Activated T-helper 9 cell treated with anti-CD3 and anti-CD28 coated beads, Interleukin-2, amount 50 U/mL, for 16 hours (primary cell): Measurements from ENCODE around the gene CCDC158.
"Not testable (repeated sequence)": the region's sequence is repeated elsewhere in the genome, so short reads cannot be mapped to it uniquely, and the experiment has no call there.

Experiments used
- DNase-seq: peaks from one replicate; pipeline ENCODE4 v3.0.0-alpha.2; 2020; ENCODE audit warnings: low read depth

The CCDC158 gene

DNA sequence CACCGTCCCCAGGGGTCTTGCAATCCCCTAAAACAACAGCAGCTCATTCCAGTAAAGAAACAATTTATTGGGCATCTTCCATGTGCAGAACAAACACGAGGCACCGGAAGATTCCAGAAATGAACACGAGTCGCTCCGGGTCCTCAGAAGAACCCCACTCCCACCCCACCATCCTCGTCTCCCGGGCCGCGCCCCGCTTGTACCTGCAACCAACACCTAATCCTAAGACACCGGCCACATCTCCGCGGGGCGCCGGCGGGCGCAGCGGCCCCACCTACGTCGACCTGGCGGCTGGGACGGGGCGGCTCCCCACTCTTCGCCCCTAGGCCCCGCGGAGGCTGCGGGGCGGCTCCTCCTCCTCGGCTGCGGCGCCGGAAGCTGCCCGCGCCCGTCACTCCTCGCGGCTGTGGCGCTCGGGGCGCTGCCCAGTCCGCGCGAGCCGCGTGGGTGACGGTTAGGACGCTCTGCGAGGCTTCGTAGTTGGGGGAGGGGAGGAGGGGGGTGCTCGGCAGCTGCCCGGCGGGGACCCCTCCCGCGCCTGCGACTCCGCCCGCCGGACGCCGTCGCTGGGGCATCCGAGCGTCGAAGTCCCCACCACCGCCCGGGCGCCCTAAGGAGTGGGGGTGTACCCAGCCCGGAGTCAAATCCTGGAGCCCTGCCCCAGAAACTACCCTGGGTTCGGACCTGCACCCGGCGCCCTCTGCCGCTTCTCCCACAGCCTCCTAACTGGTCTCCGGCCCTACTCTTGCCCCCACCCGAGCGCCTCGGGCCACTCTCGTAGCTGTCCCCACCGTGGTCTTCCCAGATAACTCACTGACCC is at the start of gene CCDC158:
Gene CCDC158 (minus strand): TSS at position 380 of the 820 bp plus-strand sequence. CDS start 17,934 bp downstream, outside the sequence.
- DNase-seq: no peak

DNA sequence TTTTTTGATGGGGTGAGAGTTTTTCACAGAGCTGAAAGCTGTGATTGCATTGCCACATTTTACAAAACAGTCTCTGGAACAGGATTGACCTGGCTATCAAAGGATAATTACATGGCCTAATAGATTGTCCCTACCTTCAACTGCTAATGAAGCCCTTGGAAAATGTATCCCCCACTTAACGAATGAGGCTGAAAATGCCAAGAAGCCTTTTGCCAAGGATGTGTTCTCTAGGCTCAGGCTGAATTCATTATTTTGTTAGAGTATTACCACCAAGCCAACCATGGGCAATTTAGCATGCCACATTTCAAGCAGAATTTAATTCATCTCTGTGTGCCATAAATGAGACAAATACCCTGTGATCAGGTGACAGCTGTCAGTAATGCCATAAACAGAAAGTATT is 49.6 kb upstream of the CCDC158 start:
- DNase-seq: no peak

DNA sequence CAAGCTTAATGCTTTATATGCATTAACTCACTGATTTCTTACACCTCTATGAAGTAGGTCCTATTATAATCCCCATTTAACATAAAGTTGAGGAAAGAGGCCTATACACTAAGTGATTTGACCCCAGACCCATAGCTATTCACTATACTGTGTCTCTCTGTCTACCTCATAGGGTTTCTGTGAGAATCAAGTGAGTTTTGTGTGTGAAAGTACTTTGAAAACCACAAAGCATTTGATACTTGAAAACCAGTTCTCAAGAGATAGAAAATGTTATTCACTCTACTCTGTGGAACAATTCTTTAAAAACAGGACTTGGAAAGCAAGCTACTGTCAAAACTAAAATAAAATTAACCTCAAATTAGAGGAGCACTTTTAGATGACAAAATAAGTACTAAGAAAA is 49.1 kb upstream of the CCDC158 start:
- DNase-seq: no peak

DNA sequence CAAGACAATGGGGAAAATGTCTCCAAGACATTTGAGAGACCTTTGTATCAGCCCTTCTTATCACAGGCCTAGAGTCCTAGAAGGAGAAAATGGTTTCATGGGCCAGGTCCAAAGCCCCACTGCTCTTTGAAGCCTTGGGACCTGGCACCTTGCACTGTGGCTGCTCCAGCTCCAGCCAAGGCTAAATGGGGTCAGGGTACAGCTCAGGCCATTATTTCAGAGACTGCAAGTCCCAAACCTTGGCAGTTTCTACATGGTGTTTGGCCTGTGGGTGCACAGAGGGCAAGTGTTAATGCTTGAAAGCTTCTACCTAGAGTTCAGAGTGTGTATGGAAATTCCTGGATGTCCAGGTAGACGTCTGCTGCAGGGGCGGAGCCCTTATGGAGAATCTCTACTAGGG is 42.6 kb upstream of the CCDC158 start:
- no peak for DNase-seq

- DNase-seq: no peak
These were observed 38.4 kb upstream of the CCDC158 start for GRCh38 chr4:76459291-76459723.

- no peak for DNase-seq
These were observed 37.9 kb upstream of the CCDC158 start for GRCh38 chr4:76458825-76459224.

GRCh38 chr4:76458297-76458696 is 37.4 kb upstream of the CCDC158 start:
- DNase-seq: no peak

DNA sequence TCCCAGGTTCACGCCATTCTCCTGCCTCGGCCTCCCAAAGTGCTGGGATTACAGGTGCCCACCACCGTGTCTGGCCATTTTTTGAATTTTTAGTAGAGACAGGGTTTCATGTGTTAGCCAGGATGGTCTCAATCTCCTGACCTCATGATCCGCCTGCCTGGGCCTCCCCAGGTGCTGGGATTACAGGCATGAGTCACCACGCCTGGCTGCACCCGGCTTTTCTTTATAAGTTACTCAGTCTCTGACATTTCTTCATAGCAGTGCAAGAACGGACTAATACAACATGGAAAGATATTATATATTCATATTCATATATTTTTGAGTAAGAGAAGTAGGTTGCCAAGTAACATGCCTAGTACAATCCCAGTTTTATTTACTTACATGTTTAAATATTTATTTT is 36.9 kb upstream of the CCDC158 start:
- DNase-seq: no peak

DNA sequence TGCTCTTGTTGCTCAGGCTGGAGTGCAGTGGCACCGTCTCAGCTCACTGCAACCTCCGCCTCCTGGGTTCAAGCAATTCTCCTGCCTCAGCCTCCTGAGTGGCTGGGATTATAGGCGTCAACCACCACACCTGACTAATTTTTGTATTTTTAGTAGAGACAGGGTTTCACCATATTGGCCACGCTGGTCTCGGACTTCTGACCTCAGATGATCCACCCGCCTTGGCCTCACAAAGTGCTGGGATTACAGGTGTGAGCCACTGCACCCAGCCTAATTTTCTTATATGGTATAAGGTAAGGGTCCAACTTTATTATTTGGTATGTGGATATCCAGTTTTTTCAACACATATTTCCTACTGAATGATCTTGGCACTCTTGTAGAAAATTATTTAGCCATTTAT is 33.1 kb upstream of the CCDC158 start:
- not testable (repeated sequence) for DNase-seq

DNA sequence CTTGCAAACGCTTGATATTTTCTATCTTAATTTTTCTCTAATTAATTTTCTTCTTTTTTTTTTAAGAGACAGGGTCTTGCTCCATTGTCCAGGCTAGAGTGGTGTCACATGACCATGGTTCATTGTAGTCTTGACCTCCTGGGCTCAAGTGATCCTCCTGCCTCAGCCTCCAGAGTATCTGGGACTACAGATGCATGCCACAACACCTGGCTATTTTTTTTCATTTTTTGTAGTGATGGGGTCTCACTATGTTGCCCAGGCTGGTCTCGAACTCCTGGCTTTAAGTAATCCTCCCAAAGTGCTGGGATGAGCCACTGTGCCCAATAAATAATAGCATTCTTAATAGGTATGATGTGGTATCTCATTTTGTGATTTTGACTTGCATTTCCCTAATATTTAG is 32.3 kb upstream of the CCDC158 start:
- DNase-seq: no peak

DNA sequence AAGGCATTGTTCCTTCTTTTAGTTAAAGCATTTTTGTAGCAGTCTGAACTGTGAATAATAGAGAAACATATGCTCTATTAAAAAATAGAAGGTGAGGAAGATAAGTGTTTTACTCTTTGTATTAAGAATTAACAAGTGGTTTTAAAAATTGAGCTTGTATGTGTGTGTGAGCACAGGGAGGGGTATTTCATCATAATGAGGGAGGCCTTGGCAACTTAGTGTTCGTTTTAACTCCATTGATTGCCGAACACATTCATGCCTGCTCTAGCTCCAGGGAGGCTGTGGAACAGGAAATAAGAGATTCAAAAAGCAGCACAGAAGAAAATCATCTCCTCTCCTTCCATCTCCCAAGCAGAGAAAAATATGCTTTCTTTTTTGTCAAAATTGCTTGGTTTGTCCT is 28.9 kb upstream of the CCDC158 start:
- DNase-seq: no peak

- no peak for DNase-seq
These were observed 28.4 kb upstream of the CCDC158 start for GRCh38 chr4:76449362-76449767.

DNA sequence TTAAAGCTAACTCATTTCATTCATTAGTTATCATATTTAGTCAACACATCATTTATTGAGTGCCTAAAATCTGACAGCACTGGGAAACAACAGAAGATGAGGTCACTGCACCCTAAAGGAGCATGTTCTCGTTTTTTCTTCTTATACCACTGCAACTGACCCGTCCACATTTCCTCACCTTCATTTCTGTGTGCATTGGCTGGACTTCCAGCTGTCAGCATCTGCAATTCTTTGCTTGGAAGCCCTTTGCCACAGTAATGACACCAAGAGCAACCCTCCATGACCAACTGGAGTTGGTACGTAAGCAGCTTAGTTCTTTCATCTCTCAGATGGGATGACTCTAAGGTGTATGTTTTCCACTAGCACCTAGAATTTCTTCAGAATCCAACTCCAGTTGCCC is 27.3 kb upstream of the CCDC158 start:
- DNase-seq: no peak

DNA sequence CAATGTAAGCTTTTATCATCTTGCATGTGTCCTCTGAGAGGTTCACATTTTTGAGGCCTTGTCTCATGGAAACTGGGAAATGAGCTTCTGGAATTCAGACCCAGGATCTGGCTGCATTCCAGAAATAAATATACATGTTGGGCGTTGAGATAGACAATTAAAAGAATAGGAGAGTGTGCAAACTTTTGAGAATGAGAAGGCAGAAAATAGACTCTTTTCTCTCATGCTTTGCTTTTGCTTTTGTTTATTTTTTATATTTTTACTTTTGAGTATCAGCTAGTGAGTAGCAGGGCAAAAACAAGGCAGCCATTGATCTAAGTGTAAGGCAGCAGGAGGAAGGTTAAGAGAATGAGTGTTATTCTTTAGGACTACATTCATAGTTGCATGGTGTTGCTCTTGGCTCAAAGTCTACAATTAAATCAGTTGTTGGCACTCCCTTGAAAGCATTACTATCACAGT is 26.5 kb upstream of the CCDC158 start:
- no peak for DNase-seq

DNA sequence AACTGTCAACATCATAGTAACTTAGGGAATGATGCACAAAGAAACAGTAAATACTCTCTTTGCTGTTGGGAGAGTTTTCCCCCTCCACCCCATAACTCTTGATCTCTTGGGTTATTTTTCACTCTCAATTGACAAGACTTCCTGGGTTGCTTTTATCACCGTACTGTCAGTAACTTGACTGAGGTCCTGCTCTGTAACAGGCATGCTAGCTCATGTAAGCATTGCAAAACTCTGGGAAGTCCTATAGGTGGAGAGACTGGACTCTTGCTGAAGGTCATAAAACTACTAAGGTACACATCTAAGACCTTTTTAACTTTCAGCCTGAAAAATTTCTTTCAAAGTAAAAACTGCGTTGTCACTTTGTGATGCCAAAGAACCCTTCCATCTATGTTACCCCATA is 25.0 kb upstream of the CCDC158 start:
- no peak for DNase-seq

DNA sequence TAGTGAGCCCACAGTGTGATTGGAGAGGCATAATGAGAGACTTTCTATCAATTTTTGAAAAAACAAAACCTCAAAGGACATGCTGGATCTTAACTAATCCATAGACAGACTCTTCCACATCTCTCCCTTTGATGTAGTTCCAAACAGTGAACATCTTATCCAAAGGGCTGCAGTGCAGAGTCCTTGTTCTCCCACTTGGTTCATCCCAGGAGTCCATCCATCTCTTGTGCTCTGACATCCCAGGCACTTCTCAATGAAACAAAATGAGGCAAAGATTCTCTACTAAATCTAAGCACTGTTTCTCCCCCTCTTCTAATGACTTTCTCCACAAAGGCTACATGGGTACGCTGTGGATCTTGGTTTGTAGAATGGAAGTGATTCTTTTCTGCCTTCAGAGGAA is 22.4 kb upstream of the CCDC158 start:
- DNase-seq: no peak

DNA sequence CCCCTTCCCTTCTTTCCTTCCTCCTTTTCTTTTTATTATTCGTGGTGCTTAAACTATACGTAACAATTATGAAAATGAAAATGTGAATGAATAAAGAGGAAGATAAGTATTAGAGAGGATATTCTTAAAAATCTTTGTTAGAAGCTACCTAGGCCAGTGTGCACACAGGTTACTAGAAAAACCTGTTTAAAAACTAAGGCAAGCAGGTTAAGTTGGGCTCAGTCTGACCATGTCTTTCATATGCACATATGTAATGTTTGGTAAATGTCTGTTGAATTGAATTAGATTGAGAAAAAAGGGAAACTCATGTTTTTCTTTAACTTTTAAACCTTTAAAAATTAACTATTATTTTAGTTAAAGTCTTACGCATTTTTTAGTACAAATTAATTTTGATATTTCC is 21.9 kb upstream of the CCDC158 start:
- no peak for DNase-seq

DNA sequence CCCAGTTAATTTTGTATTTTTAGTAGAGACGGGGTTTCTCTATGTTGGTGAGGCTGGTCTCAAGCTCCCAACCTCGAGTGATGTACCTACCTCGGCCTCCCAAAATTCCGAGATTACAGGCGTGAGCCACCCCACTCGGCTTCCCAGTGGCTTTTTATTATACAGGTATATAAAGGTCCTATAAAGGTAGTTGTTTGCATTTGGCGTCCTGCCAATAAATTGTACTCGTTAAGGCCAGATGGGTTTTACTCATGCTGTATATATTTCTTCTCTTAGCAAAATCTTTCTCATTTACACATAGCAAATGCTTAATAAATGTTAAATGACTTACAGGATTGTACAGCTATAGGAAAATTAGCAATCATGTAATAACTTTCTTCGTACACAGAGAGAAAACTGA is 20.9 kb upstream of the CCDC158 start:
- no peak for DNase-seq

- no peak for DNase-seq
These were observed 18.6 kb upstream of the CCDC158 start for GRCh38 chr4:76439491-76439890.

- DNase-seq: no peak
These were observed 14.8 kb upstream of the CCDC158 start for GRCh38 chr4:76435528-76436319.

DNA sequence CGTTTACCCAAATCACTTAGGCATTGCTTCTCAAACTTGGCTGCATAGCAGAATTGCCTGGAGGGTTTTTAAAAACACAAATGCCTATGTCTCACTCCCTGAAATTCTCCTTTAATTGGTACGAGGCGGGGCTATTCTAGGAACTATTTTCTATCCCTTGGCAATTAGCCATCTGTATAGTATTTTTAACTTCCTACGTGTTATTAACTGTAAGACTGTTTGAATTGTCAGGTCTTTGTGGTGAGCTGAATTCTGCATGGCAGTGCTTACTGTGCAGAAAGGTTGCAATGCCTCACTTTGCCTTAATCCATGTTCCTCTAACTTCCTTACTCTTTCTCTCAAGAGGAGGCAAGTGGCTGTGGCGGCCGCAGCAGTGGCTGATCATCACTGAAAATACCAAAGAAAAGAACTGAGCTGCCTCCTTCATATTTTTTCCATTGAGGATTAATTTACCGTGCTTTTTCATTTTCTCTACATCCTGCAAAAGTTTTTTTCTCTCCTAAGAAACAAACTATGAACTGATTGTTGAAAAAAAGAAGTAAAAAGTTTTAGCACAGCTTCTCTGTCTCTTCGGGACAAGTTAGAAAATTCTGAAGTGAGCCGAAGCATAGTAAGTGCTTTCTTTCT is 14.1 kb upstream of the CCDC158 start, which contains the start of gene SHROOM3:
Gene SHROOM3 (plus strand): TSS at position 329 of the 627 bp plus-strand sequence. CDS start 824 bp downstream, outside the sequence.
- no peak for DNase-seq

- no peak for DNase-seq
These were observed 9.8 kb upstream of the CCDC158 start for GRCh38 chr4:76430519-76431388.
